ENCODE data around the gene EFCAB11.

DNA sequence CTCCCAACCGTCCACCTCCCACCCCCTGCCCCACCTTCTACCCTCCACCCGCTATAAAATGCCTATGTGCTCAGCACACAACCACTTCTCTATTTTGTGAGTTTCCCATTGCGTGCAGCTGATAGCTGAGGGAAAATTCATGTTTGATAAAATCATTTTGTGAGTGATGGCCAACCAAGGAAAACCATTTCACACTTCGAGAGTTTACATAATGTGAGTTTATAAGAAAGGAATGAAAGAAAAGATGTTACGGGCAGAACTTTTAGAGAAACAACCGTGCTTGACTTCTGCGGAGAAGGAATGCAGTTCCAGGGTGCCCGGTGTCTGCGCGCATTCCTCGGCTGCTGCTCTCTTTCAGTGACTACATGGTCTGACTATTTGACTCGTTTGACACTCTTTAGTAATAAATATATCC is 140.9 kb downstream of the EFCAB11 start:
- TF ChIP-seq, protein P1, sequence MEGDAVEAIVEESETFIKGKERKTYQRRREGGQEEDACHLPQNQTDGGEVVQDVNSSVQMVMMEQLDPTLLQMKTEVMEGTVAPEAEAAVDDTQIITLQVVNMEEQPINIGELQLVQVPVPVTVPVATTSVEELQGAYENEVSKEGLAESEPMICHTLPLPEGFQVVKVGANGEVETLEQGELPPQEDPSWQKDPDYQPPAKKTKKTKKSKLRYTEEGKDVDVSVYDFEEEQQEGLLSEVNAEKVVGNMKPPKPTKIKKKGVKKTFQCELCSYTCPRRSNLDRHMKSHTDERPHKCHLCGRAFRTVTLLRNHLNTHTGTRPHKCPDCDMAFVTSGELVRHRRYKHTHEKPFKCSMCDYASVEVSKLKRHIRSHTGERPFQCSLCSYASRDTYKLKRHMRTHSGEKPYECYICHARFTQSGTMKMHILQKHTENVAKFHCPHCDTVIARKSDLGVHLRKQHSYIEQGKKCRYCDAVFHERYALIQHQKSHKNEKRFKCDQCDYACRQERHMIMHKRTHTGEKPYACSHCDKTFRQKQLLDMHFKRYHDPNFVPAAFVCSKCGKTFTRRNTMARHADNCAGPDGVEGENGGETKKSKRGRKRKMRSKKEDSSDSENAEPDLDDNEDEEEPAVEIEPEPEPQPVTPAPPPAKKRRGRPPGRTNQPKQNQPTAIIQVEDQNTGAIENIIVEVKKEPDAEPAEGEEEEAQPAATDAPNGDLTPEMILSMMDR (IDR thresholded peaks at IDR 0.05), result no peak
- TF ChIP-seq POLR2A (IDR thresholded peaks at IDR 0.05), result no peak

Data from esophagus squamous epithelium (tissue), 4 donors.